NCI-H1694 treated with DMSO at 0.1 percent for 48 hours (cell line): ENCODE data around the gene SACS.
"Not testable (repeated sequence)": the region's sequence is repeated elsewhere in the genome, so short reads cannot be mapped to it uniquely, and the experiment has no call there.

ENCODE experiments used
- DNase-seq: peaks from one replicate; lab custom pipeline; 2025; lab: John Stamatoyannopoulos, UW

Gene SACS

GRCh38 chr13:23456437-23457210, 23.1 kb upstream of the SACS start:
- no peak for DNase-seq

GRCh38 chr13:23455401-23456185, 22.1 kb upstream of the SACS start:
- no peak for DNase-seq

- DNase-seq: no peak
These were observed 19.6 kb upstream of the SACS start for GRCh38 chr13:23453132-23453531.

- peak; percentile 89 for DNase-seq
These were observed 17.0 kb upstream of the SACS start for GRCh38 chr13:23450340-23451046.

- no peak for DNase-seq
These were observed 16.1 kb upstream of the SACS start for GRCh38 chr13:23449398-23450162.

- DNase-seq: peak; percentile 36
These were observed 14.4 kb upstream of the SACS start for GRCh38 chr13:23447927-23448326.

GRCh38 chr13:23445794-23446193, 12.3 kb upstream of the SACS start:
- no peak for DNase-seq

- no peak for DNase-seq
These were observed 10.4 kb upstream of the SACS start for GRCh38 chr13:23443878-23444277.

- DNase-seq: no peak
These were observed 9.6 kb upstream of the SACS start for GRCh38 chr13:23443110-23443509.

- DNase-seq: no peak
These were observed 7.5 kb upstream of the SACS start for GRCh38 chr13:23440821-23441618.

- DNase-seq: not testable (repeated sequence)
These were observed 6.8 kb upstream of the SACS start for GRCh38 chr13:23440324-23440723.

GRCh38 chr13:23437916-23438315, 4.4 kb upstream of the SACS start:
- DNase-seq: no peak

GRCh38 chr13:23436680-23437079, 3.2 kb upstream of the SACS start:
- DNase-seq: no peak

- DNase-seq: no peak
These were observed 989 bp upstream of the SACS start for GRCh38 chr13:23434491-23434890.

- no peak for DNase-seq
These were observed 876 bp downstream of the SACS start for GRCh38 chr13:23432626-23433025.

- no peak for DNase-seq
These were observed 2.8 kb downstream of the SACS start for GRCh38 chr13:23430664-23431063.

GRCh38 chr13:23427881-23428528, 5.5 kb downstream of the SACS start:
- DNase-seq: no peak

GRCh38 chr13:23427342-23427843, 6.1 kb downstream of the SACS start:
- DNase-seq: no peak

- no peak for DNase-seq
These were observed 11.9 kb downstream of the SACS start for GRCh38 chr13:23421596-23421995.
